NK-92 (cell line): ENCODE results near the gene PXT1.

Experiments
- DNase-seq: peaks from one replicate; lab custom pipeline; 2025; ENCODE audit not compliant: unreplicated experiment; lab: John Stamatoyannopoulos, UW

The PXT1 gene

DNA sequence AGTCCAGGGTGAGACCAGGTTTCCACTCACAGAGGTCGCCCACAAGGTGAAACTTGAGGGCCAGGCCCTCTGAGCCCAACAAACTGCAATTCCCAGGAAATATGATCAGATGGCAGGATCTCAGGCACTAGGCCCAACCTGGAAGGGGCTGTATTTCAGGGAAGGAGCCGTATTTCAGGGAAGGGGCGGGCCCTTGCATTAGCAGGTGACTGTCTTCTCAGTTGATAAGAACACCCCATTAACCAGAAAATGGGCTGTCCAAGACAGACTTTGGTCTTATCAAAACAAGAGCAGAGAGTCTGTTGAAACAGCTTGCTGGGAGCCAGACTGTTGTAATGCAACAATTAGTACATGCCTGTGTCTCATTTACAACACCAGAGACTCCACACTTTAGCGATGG, 95.0 kb downstream of the PXT1 start:
- no peak for DNase-seq

GRCh38 chr6:36346486-36347273, 96.0 kb downstream of the PXT1 start:
- no peak for DNase-seq

DNA sequence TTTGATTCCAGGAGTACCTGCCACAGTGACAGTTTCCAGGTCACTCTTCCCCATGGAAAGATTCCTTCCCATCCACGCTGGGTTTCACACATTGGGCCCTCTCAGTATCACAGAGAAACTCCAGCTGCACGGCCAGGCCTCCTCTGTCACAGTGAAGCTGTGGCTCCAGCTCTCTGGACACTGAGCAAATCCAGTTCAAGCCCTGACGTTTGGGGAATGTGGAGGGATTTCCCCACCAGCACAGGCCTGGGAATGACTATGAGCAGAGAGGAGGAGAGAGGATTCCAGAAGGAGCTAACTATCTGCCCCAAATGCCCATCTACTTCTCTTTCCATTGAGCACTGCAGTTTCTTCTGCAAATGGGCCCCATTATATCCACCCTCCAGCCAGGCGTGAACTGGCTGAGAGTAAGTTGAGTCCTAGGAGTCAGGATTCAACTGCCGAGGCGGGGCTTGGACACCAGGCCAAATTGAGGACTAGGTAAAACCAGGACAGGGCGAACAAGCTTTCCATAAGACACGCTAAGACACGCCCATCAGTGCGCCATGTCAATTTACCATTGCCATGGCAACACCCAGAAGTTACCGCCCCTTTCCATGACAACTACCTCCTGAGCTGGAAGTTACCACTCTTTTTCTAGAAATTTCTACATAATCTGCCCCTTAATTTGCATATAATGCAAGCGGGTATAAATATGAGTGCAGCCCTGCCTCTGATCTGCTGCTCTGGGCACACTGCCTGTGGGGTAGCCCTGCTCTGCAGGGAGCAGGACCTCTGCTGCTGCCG, 96.8 kb downstream of the PXT1 start:
- DNase-seq = no peak

DNA sequence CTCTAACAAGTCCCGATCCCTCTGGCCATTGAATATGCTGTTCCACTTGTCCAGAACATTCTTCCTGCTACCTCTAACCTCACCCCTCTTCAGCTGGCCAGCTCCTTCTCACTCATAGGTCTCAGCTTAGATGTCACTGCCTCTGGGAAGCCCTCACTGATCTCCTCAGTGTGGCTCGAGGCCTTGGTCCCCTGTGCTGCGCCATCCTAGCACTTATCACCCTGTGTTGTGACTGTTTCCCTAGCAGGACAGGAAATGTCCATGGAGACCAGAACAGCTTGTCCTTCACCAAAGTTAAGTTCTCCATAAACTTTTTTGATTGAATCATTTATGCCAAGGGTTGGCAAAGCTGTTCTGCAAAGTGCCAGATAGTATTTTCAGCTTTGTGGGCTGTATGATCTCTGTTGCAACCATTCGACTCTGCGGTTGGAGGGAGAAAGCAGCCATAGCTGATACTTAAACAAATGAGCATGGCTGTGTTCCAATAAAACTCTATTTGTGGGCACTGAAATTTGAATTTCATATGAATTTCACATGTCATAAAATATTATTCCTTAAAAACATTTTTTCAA, 99.5 kb downstream of the PXT1 start:
- DNase-seq = no peak

DNA sequence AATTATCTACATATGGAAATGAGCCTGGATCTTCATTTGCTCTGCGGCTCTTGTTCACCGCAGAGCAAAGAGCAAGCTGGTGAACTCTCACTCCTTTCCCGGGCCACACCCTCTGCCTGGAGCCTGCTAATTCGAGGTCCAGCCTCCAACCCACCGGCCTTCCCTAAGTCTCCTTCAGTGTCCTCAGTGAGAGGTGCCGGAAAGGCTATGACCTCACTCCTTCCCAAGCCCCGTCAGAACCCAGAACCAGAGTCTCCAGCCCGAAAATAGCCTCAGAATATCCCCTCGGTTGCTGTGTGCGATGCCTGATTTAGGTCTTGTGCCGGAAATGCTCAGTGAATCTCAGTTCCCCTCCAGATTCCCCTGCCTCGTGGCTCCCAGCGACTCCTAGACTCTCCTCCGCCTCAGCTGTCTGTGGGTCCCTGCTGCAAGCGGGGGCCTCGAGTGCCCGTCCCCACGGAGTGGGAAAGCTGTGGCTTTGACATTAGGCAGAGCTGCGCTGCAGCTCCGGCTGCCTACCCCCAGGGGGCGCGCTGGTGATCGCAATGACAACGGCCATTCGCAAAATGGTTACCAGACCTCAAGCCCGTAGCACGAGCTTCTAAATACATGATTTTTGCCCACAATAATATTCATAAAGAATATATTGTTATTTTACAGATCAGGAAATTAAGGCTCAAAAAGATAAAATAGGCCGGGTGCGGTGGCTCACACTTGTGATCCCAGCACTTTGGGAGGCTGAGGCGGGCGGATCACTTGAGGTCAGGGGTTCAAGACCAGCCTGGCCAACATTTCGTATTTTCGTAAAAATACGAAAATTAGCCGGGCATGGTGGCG, 101.8 kb downstream of the PXT1 start:
- DNase-seq = no peak
